RWPE2 (cell line): Measurements from ENCODE around the gene PRM1.

Experiments
- ATAC-seq: fragments of 200-7000 bp; cut with Tn5 transposase; 3 replicates; pipeline ENCODE4 v1.9.1; 2021; ENCODE audit warnings: low read depth
- DNase-seq: peaks from one replicate; pipeline ENCODE4 v3.0.0-alpha.2; 2020; ENCODE audit warnings: low spot score
- H3K27ac ChIP-seq: fragments of 450-650 bp; 2 replicates; pipeline ENCODE4 v1.5.1; 2017; ENCODE audit warnings: mild to moderate bottlenecking; ENCODE audit not compliant: poor library complexity, severe bottlenecking
- H3K27me3 ChIP-seq: fragments of 250-450 bp; sonication (Bioruptor Pico); 2 replicates; pipeline ENCODE4 v1.5.1; 2021; ENCODE audit warnings: mild to moderate bottlenecking, moderate library complexity; ENCODE audit not compliant: insufficient read depth, poor library complexity, severe bottlenecking
- H3K36me3 ChIP-seq: fragments of 250-450 bp; sonication (Bioruptor Pico); 2 replicates; pipeline ENCODE4 v1.5.1; 2020; ENCODE audit warnings: low read depth, mild to moderate bottlenecking, moderate library complexity
- H3K4me1 ChIP-seq: fragments of 250-450 bp; sonication (Bioruptor Pico); 2 replicates; pipeline ENCODE4 v1.5.1; 2021; ENCODE audit warnings: mild to moderate bottlenecking, moderate library complexity; ENCODE audit not compliant: insufficient read depth, poor library complexity, severe bottlenecking
- H3K4me3 ChIP-seq: fragments of 250-450 bp; sonication (Bioruptor Pico); 2 replicates; pipeline ENCODE4 v1.5.1; 2021; ENCODE audit warnings: mild to moderate bottlenecking, moderate library complexity; ENCODE audit not compliant: severe bottlenecking
- H3K9me3 ChIP-seq: fragments of 250-450 bp; sonication (Bioruptor Pico); 2 replicates; pipeline ENCODE4 v1.5.1; 2021; ENCODE audit warnings: mild to moderate bottlenecking, moderate library complexity; ENCODE audit not compliant: severe bottlenecking
- TF ChIP-seq, protein P1 (sequence below): fragments of 450-650 bp; IDR thresholded peaks from one replicate; pipeline ENCODE4 v1.5.1; 2017; ENCODE audit warnings: mild to moderate bottlenecking, moderate library complexity; ENCODE audit not compliant: poor library complexity, severe bottlenecking

PRM1 gene

GRCh38 chr16:11276143-11276895 is 4.8 kb downstream of the PRM1 start, which contains the start of gene PRM2:
Gene PRM2, minus strand, starts transcription at chr16:11276480. Its CDS starts 110 bp downstream, at chr16:11276370.
- ATAC-seq, result no peak
- peaks cover 3% of the 10 kb centered on the region for H3K4me1 ChIP-seq
- no peak within 1 kb of the TSS for H3K4me3 ChIP-seq
- H3K27me3 ChIP-seq, result no peaks in the 10 kb centered on the region
- H3K9me3 ChIP-seq, result no peaks in the 10 kb centered on the region
- TF ChIP-seq, protein P1, sequence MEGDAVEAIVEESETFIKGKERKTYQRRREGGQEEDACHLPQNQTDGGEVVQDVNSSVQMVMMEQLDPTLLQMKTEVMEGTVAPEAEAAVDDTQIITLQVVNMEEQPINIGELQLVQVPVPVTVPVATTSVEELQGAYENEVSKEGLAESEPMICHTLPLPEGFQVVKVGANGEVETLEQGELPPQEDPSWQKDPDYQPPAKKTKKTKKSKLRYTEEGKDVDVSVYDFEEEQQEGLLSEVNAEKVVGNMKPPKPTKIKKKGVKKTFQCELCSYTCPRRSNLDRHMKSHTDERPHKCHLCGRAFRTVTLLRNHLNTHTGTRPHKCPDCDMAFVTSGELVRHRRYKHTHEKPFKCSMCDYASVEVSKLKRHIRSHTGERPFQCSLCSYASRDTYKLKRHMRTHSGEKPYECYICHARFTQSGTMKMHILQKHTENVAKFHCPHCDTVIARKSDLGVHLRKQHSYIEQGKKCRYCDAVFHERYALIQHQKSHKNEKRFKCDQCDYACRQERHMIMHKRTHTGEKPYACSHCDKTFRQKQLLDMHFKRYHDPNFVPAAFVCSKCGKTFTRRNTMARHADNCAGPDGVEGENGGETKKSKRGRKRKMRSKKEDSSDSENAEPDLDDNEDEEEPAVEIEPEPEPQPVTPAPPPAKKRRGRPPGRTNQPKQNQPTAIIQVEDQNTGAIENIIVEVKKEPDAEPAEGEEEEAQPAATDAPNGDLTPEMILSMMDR, result no peak
- no peak within 1 kb of the TSS for H3K27ac ChIP-seq
- no peak for DNase-seq
- H3K36me3 ChIP-seq, result no peaks in the 10 kb centered on the region

DNA sequence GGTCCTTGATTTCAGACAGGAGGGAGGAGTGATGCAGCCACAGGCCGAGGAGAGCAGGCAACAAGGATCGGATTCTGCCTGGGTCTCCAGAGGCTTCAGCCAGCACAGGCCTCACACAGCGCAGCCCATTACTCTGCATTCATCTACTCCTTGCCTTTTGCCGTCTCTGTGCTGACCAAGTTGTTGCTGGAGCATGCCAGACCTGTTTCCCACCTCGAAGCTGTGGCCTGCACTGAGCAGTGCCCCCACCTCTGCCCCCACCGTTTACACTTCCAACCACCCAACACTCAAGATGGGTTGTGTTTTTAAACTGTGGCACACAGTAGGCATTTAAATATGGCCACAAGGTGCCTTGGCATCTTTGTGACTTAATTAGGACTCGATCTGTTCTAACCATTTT is 6.2 kb downstream of the PRM1 start:
- Histone ChIP-seq H3K27me3 (no peaks in the 10 kb centered on the region), H3K4me1 (peaks cover 3% of the 10 kb centered on the region), H3K27ac (no peak overlapping the region), H3K9me3 (no peaks in the 10 kb centered on the region), H3K36me3 (no peaks in the 10 kb centered on the region), H3K4me3 (no peak overlapping the region)
- DNase-seq, result no peak
- ATAC-seq, result no peak
- TF ChIP-seq, protein P1, result no peak

DNA sequence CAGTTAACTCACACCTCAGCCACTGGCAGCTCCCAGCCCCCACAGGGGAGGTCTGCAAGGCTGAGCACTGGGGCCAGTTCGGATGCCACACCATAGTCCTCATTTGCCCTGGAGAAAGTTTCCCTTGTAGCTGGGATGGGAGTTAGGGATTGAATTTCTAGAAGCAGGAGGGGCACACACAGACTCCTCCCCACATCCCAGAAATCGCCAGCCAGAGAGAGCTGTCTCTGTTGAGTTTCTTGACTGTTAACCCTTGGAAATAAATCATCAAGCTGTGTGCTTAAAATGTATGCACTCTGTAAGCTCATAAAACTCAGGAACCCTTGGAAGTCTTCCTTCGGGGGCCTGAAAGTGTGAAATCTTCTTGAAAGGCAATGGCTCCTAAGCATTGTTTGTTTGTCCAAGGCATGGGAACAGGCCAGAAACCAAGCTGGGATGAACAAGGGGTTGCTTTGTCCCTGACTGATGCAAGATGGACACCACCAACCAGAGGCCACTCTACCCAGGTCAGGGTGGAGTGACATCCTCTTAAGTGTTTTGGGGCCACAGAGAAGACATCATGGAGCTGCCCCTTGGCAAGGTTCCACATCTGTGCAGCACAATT is 7.3 kb downstream of the PRM1 start:
- no peak for ATAC-seq
- Histone ChIP-seq H3K27me3 (no peaks in the 10 kb centered on the region), H3K36me3 (no peaks in the 10 kb centered on the region), H3K27ac (no peak overlapping the region), H3K9me3 (no peaks in the 10 kb centered on the region), H3K4me3 (no peak overlapping the region), H3K4me1 (peaks cover 3% of the 10 kb centered on the region)
- TF ChIP-seq, protein P1, result no peak
- DNase-seq, result no peak

GRCh38 chr16:11272921-11273720 is 8.0 kb downstream of the PRM1 start, which contains the start of gene PRM3:
Gene PRM3, minus strand, starts transcription at chr16:11273629. Its CDS starts 34 bp downstream, at chr16:11273595.
- Histone ChIP-seq H3K27ac (no peak within 1 kb of the TSS), H3K9me3 (no peaks in the 10 kb centered on the region), H3K27me3 (no peaks in the 10 kb centered on the region), H3K36me3 (no peaks in the 10 kb centered on the region), H3K4me1 (peaks cover 3% of the 10 kb centered on the region), H3K4me3 (no peak within 1 kb of the TSS)
- TF ChIP-seq, protein P1, result no peak
- no peak for ATAC-seq
- no peak for DNase-seq
